Subcutaneous adipose tissue (tissue), 4 donors: ENCODE measurements around the gene ANP32E. TPM values are rescaled to one million over a fixed set of nuclear protein-coding genes. Genes with fewer than 3 reads are reported as not detected.

ENCODE experiments used
- total RNA-seq, 4 donors: library from RNA; depleted of rRNA; stranded (reverse); fragments of >200 nt; gene quantifications; one replicate each; pipeline ENCODE4 v1.1.0, GENCODE V29; 2016
- TF ChIP-seq, protein P1 (sequence below): fragments of 450-650 bp; IDR thresholded peaks from one replicate; pipeline ENCODE4 v1.5.1; 2016; ENCODE audit warnings: low read depth, mild to moderate bottlenecking, control low read depth, antibody characterized with exemption, moderate library complexity

ANP32E gene
- 10 to 100 TPM; 15.1 to 25.4 (median 16.1) TPM for total RNA-seq

DNA sequence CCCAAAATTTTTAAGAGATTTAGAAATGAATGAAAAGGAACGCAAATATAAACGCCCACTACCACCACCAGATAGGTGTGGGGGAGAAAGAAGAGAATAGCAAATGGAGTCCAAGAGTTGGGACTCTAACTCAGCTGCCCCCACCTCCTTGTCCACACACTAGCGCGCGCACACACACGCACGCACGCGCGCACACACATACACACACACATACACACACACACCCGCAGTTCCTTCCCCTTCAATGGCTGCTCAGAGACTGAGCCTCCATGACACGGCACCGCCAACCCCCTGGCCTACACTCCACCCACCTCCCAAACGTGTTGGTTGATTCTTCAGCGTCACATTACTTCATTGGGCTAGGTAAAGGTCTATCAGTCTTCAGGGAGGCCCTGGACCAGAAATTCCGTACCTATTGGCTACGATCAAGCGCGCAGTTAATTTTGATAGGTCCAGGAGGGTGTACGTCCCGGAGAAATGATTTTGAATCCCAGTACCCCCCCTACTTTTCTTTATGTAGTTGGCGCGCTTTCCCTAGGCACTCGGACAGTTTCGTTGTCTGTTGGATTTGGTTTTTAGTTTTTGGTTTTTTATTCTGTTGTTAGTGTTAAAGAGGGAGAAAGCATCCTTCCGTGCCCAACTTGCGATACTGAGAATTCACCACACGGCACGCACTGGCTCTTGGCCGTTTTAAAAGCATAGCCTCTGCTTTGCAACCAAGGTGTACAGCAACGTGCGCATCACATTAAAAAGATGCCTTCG is at the start of gene ANP32E:
Gene ANP32E, minus strand, starts transcription at position 261 of the 762 bp plus-strand sequence. CDS start 326 bp downstream, outside the sequence.
- TF ChIP-seq, protein P1, sequence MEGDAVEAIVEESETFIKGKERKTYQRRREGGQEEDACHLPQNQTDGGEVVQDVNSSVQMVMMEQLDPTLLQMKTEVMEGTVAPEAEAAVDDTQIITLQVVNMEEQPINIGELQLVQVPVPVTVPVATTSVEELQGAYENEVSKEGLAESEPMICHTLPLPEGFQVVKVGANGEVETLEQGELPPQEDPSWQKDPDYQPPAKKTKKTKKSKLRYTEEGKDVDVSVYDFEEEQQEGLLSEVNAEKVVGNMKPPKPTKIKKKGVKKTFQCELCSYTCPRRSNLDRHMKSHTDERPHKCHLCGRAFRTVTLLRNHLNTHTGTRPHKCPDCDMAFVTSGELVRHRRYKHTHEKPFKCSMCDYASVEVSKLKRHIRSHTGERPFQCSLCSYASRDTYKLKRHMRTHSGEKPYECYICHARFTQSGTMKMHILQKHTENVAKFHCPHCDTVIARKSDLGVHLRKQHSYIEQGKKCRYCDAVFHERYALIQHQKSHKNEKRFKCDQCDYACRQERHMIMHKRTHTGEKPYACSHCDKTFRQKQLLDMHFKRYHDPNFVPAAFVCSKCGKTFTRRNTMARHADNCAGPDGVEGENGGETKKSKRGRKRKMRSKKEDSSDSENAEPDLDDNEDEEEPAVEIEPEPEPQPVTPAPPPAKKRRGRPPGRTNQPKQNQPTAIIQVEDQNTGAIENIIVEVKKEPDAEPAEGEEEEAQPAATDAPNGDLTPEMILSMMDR: no peak

DNA sequence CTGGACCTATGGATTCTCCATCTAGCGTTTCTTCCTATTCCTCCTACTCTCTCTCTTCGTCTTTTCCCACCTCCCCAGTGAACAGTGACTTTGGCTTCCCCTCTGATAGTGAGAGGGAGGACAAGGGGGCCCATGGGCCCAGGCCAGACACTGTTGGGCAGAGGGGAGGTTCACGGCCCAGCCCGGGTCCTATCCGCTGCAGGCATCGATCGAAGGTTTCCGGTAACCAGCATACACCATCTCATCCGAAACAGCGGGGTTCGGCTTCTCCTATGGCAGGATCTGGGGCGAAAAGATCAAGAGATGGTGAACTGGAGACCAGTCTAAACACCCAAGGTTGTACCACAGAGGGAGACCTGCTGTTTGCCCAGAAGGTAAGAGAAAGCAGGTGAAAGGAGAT is 47.3 kb upstream of the ANP32E start:
- TF ChIP-seq, protein P1: no peak

DNA sequence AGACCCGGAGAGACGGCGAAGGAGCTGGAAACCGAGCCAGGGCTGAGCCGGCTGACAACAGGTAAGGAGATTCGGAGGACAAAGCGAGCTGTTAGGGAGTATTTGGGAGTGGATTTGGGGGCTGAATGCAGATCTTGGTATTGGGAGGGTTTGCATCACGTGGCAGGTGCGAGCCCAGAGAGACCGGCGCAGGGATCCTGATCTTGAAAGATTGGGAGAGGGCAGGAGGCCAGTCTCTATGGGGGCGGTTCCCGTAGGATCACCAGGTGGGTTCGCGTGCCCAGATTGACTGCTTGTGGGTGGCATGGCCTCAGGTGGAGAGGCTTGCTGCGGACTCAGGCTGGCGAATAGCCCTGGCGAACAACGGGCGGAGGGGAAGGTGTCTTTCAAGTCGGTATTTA is 46.6 kb upstream of the ANP32E start:
- TF ChIP-seq, protein P1: no peak

DNA sequence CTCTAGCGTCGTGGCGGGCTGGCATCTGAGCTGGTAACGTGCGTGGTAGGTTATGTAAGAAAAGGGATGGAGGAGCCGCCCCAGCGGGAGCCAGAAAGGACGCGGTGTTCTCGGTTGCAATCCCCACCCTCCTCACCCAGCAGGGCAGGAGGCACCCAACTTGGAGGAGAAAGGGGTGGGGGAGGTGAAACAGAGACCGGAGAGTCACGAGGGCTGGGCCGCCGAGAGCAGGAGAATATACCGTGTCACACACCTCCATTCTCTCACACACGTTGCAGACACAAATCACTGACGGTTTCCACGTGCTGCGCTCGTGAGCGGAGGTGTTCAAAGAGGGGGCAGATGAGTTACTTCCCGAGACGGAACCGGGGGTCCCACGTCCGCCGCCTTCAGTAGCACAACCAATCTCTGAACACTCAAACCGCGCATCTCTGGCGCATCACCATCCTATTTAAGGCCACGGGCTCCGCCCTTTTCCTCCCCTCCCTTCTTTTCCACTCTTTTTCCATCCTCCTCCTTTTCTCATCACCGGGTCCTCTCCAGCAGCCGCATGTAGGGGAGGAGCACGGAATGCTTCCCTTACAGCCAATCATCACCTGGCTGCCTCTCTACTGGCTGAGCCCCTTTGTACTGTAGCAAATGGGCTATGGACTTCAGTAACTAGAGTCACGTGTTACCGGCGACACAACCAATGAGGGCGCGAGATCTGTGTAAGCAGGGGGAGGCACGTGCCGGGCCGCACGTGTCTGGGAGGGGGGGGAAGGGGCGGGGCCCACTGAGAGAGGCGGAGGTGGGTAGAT is 46.0 kb upstream of the ANP32E start, which contains the start of gene CIART:
Gene CIART, plus strand, starts transcription at position 797 of the 800 bp plus-strand sequence. CDS start 714 bp downstream, outside the sequence.
- TF ChIP-seq, protein P1: no peak

DNA sequence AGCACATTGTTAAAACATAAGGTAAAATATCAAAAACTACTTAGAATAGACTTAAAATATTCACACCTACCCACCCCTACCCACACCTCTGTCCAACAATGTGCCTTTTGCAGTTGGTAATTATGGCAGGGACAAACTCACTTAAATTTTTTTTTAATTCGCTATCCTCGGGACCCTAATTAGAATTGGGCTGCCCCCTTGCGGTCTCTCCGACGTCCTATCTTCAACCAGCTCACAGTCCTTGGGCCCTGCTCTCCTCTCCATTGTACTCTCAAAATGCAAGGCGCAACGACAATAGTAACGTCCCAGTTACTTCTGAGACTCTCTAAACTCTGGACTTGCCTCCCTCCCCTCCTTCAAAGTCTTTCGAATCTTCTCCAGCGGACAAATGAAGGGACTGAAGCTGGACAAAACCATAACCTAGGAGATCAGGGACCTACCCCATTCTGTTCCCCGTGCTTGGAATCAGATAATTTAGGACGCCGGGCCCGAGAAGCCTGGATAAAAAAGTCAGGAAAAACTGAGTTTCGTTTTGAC is 45.4 kb upstream of the ANP32E start:
- TF ChIP-seq, protein P1: no peak

DNA sequence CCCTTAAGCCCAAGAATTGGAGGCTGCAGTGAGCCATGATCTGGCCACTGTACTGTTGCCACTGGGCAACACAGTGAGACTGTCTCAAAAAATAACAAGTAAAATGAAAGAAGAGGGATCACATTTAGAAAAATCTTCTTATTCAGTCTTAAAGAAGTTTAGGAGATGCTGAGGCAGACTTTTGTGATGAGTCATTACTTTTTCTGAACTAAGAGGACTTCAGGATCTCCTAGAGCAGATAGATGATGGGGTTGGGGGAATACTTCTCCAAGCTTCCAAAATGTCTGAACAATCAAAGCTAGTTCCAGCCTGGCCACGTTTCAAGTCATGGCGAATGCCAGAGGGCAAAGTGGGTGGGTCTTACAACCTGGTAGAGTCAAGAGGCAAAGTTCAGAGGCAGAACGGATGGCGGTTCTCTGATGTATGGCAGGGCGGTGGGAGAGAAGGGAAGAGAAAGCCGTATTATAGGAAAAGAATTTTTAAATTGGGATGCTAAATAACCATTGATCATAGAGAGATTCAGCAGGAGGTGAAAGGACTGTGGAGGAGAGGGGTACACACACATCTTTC is 44.3 kb upstream of the ANP32E start:
- TF ChIP-seq, protein P1: no peak
